ES-I3 (cell line): ENCODE results near the gene COL28A1.

Source experiments
- H3K36me3 ChIP-seq: 2 replicates; pipeline ENCODE4 v1.6.1; 2013; ENCODE audit warnings: mild to moderate bottlenecking, low read length, control low read depth, moderate library complexity; ENCODE audit not compliant: insufficient read depth
- H3K4me1 ChIP-seq: 2 replicates; pipeline ENCODE4 v1.6.1; 2013; ENCODE audit warnings: mild to moderate bottlenecking, control low read depth, low read length; ENCODE audit not compliant: insufficient read depth
- H3K9ac ChIP-seq: 2 replicates; pipeline ENCODE4 v1.6.1; 2013; ENCODE audit warnings: low read depth, mild to moderate bottlenecking, low read length, moderate library complexity
- H3K9me3 ChIP-seq: 2 replicates; pipeline ENCODE4 v1.6.1; 2013; ENCODE audit warnings: mild to moderate bottlenecking, low read length, moderate library complexity; ENCODE audit not compliant: control insufficient read depth, insufficient read depth

COL28A1 gene

DNA sequence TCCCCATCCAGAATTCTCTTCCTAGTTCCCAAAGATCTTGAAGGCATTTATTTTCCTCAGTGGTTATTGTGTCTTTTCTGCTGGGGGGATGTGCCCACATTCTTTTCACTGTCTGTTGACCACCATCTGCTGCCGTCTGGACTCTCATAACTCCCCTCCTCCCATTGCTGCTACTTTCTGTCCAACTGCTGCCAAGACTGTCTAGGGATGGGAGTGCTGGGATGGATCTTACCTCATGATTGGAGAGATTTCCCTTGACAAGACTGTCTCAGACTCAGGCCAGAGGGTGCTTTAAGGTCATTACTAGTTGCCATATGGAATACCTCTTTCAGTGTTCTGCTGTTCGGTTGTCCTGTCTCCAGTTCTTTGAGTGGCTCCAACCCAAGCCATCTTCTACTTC lies 211.8 kb downstream of the COL28A1 start:
- no peaks in the 10 kb centered on the region for H3K4me1 ChIP-seq
- no peak overlapping the region for H3K9ac ChIP-seq
- no peaks in the 10 kb centered on the region for H3K9me3 ChIP-seq
- H3K36me3 ChIP-seq: no peaks in the 10 kb centered on the region

GRCh38 chr7:7323352-7323751 lies 212.3 kb downstream of the COL28A1 start:
- Histone ChIP-seq H3K36me3 (no peaks in the 10 kb centered on the region), H3K9me3 (no peaks in the 10 kb centered on the region), H3K9ac (no peak overlapping the region), H3K4me1 (no peaks in the 10 kb centered on the region)

DNA sequence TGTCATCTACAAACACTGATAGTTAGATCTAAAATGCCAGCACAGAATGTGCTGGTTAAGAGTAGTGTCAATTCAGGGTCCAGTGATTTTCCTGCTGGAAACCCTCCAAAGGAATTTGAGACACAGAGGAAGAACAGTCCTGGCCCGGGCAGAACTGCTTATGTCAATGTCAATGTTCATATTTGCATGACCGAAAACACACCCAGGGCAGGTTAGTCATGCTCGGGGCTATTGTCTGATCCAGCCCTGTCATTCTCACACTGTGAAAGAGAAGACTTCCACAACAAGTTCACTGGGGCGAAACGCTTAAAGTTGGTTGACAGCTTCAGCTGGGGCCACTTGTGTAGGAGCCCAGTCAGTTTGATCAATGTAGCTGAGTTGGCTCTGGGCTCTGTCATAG lies 214.0 kb downstream of the COL28A1 start:
- Histone ChIP-seq H3K9ac (no peak overlapping the region), H3K36me3 (no peaks in the 10 kb centered on the region), H3K4me1 (no peaks in the 10 kb centered on the region), H3K9me3 (no peaks in the 10 kb centered on the region)

GRCh38 chr7:7318601-7319000 lies 217.1 kb downstream of the COL28A1 start:
- Histone ChIP-seq H3K36me3 (no peaks in the 10 kb centered on the region), H3K9ac (no peak overlapping the region), H3K4me1 (no peaks in the 10 kb centered on the region), H3K9me3 (no peaks in the 10 kb centered on the region)

DNA sequence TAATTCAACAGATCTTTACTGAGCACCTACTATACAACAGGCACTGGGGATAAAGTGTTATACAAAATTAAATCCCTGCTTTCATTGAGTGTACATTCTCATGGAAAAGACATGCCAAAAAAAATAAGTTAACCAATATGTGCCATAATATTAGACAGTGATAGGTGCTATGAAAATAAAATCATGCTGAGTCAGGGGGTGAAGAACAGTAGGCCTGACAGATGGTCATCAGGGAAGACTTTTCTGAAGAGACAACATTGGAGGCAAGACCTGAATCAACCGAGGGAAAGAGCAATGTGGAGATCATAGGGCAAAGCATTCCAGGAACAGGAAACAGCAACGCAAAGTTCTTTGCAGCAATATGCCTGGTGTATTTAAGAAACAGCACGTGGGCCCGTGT lies 217.8 kb downstream of the COL28A1 start:
- no peaks in the 10 kb centered on the region for H3K36me3 ChIP-seq
- no peaks in the 10 kb centered on the region for H3K9me3 ChIP-seq
- H3K4me1 ChIP-seq: no peaks in the 10 kb centered on the region
- no peak overlapping the region for H3K9ac ChIP-seq

- Histone ChIP-seq H3K36me3 (no peaks in the 10 kb centered on the region), H3K4me1 (no peaks in the 10 kb centered on the region), H3K9ac (no peak overlapping the region), H3K9me3 (no peaks in the 10 kb centered on the region)
Observed at GRCh38 chr7:7315851-7316250, 219.8 kb downstream of the COL28A1 start.

GRCh38 chr7:7312323-7312722 lies 223.3 kb downstream of the COL28A1 start:
- no peak overlapping the region for H3K9ac ChIP-seq
- no peaks in the 10 kb centered on the region for H3K36me3 ChIP-seq
- no peaks in the 10 kb centered on the region for H3K9me3 ChIP-seq
- H3K4me1 ChIP-seq: no peaks in the 10 kb centered on the region

DNA sequence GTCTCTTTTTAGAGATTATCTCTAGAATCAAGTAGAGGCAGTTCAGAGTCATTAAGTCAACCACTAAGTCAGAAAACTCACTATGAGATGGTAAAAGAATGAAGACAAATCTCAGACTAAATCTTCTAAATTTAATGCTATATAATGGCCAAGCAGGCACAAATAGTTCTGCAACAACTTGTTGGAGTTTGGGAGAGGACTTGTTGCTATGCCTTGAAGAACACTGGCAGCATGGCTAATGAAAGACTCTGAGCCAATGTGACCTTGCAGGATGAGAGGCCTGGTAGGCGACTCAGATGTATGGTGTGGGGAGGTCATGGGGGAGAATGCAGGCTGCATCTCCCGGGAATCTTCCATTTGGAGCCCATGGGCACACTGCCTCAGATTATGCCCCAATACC lies 224.7 kb downstream of the COL28A1 start:
- no peaks in the 10 kb centered on the region for H3K9me3 ChIP-seq
- no peaks in the 10 kb centered on the region for H3K36me3 ChIP-seq
- no peak overlapping the region for H3K9ac ChIP-seq
- H3K4me1 ChIP-seq: no peaks in the 10 kb centered on the region

DNA sequence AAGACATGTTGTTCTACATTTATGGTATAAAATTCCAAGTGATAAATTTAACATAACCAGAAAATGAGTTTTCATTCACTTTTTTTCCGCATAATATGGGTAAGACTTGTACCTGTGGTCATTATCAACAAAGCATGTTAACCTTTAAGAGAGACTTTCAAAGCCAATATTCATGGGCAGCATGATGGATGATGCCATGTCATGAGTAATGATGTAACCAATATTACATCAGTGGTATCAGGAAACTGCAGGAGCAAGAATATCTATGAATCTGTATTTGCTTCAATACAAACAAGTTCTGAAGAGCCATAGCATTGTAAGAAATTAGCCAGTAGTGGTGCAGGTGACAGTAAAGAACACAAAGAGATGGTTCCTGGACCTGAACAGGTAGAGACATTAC lies 226.5 kb downstream of the COL28A1 start:
- Histone ChIP-seq H3K4me1 (no peaks in the 10 kb centered on the region), H3K36me3 (no peaks in the 10 kb centered on the region), H3K9me3 (no peaks in the 10 kb centered on the region), H3K9ac (no peak overlapping the region)
